PC-9 (cell line): Measurements from ENCODE around the gene NPS. TPM values are rescaled to one million over a fixed set of nuclear protein-coding genes. Genes with fewer than 3 reads are reported as not detected.

ENCODE experiments used
- BruUV-seq: library from RNA; stranded (reverse); fragments of 400-500 nt; replicated peaks from 2 replicates; lab custom pipeline; 2021; lab: Mats Ljungman, UMichigan
- CTCF ChIA-PET: fragments of 300-600 bp; sonication (Branson Sonifier 250); formaldehyde crosslinking; loops from one replicate; lab custom pipeline; 2022; ENCODE audit warnings: antibody characterized with exemption; lab: Charles Lee
- POLR2A ChIA-PET: fragments of 300-600 bp; sonication (Branson Sonifier 250); formaldehyde crosslinking; loops from one replicate; lab custom pipeline; 2022; ENCODE audit warnings: antibody characterized with exemption; ENCODE audit not compliant: unreplicated experiment; lab: Charles Lee
- DNase-seq, 2 experiments: peaks; one replicate each; pipeline versions ENCODE4 v3.0.0 to v3.0.0-alpha.2; 2015 to 2022; ENCODE audit warnings: mixed read lengths in 1 of 2
- H2AFZ ChIP-seq: fragments of 200-600 bp; sonication (generic); 2 replicates; pipeline ENCODE4 v1.8.1; 2017; ENCODE audit warnings: antibody characterized with exemption
- H3F3A ChIP-seq: fragments of 200-600 bp; sonication (generic); 2 replicates; pipeline ENCODE4 v1.8.1; 2017; ENCODE audit warnings: antibody characterized with exemption, mild to moderate bottlenecking, low read depth; ENCODE audit not compliant: insufficient read depth
- H3K27ac ChIP-seq: fragments of 200-600 bp; sonication (generic); 2 replicates; pipeline ENCODE4 v1.6.1; 2016; ENCODE audit warnings: mixed run types
- H3K27me3 ChIP-seq: fragments of 200-600 bp; sonication (generic); 2 replicates; pipeline ENCODE4 v1.6.1; 2016; ENCODE audit warnings: low read depth, mixed run types; ENCODE audit not compliant: insufficient read depth
- H3K36me3 ChIP-seq: fragments of 200-600 bp; sonication (generic); 2 replicates; pipeline ENCODE4 v1.6.1; 2016; ENCODE audit warnings: low read depth, mixed run types
- H3K4me1 ChIP-seq: fragments of 200-600 bp; sonication (generic); replicated peaks from 2 replicates; pipeline ENCODE4 v1.6.1; 2016; ENCODE audit warnings: mixed run types; ENCODE audit not compliant: insufficient read depth
- H3K4me2 ChIP-seq: fragments of 200-600 bp; sonication (generic); 2 replicates; pipeline ENCODE4 v1.6.1; 2017; ENCODE audit warnings: mixed run types
- H3K4me3 ChIP-seq: fragments of 200-600 bp; sonication (generic); 2 replicates; pipeline ENCODE4 v1.6.1; 2016; ENCODE audit warnings: mixed run types
- H3K79me2 ChIP-seq: fragments of 200-600 bp; sonication (generic); 2 replicates; pipeline ENCODE4 v1.6.1; 2017; ENCODE audit warnings: low read depth, mixed run types
- H3K9me2 ChIP-seq: fragments of 200-600 bp; sonication (generic); 2 replicates; pipeline ENCODE4 v1.8.1; 2017; ENCODE audit warnings: mild to moderate bottlenecking; ENCODE audit not compliant: insufficient read depth
- H3K9me3 ChIP-seq: fragments of 200-600 bp; sonication (generic); 2 replicates; pipeline ENCODE4 v1.8.1; 2016; ENCODE audit warnings: low read depth; ENCODE audit not compliant: insufficient read depth
- H4K20me1 ChIP-seq: fragments of 200-600 bp; sonication (generic); 2 replicates; pipeline ENCODE4 v1.8.1; 2017; ENCODE audit not compliant: insufficient read depth
- EZH2 ChIP-seq: fragments of 200-600 bp; sonication (generic); IDR thresholded peaks from 2 replicates; pipeline ENCODE4 v1.8.0; 2017; ENCODE audit warnings: antibody characterized with exemption, low read depth
- intact Hi-C: fragments of 100-400 bp; cut with micrococcal nuclease; formaldehyde crosslinking; loops from one replicate; pipeline ENCODE4 v1.10.0; 2022; ENCODE audit not compliant: unreplicated experiment
- total RNA-seq: library from RNA; stranded (reverse); gene quantifications from 2 replicates; pipeline ENCODE4 v1.2.3, GENCODE V29; 2021
- TF ChIP-seq, protein P1 (sequence below): fragments of 200-600 bp; sonication (generic); conservative IDR thresholded peaks from 2 replicates; pipeline ENCODE4 v1.6.1; 2017; ENCODE audit warnings: mixed run types, antibody characterized with exemption, mild to moderate bottlenecking, moderate library complexity

NPS gene
- total RNA-seq, 1 experiment from 2014 or later: not detected

- Histone ChIP-seq H2AFZ (no peak overlapping the region), H3K4me3 (no peak overlapping the region), H3F3A (no peaks in the 10 kb centered on the region), H3K27me3 (peaks cover 5% of the 10 kb centered on the region; the same call in 1 of the 2 replicates), H4K20me1 (no peaks in the 10 kb centered on the region), H3K79me2 (no peaks in the 10 kb centered on the region), H3K9me2 (no peaks in the 10 kb centered on the region), H3K4me2 (no peak overlapping the region), H3K9me3 (no peaks in the 10 kb centered on the region), H3K36me3 (no peaks in the 10 kb centered on the region), H3K27ac (no peak overlapping the region), H3K4me1 (no peaks in the 10 kb centered on the region)
- intact Hi-C loops: no loop called here
- no peak for DNase-seq
- POLR2A ChIA-PET: no interaction called here
- TF ChIP-seq, protein P1, sequence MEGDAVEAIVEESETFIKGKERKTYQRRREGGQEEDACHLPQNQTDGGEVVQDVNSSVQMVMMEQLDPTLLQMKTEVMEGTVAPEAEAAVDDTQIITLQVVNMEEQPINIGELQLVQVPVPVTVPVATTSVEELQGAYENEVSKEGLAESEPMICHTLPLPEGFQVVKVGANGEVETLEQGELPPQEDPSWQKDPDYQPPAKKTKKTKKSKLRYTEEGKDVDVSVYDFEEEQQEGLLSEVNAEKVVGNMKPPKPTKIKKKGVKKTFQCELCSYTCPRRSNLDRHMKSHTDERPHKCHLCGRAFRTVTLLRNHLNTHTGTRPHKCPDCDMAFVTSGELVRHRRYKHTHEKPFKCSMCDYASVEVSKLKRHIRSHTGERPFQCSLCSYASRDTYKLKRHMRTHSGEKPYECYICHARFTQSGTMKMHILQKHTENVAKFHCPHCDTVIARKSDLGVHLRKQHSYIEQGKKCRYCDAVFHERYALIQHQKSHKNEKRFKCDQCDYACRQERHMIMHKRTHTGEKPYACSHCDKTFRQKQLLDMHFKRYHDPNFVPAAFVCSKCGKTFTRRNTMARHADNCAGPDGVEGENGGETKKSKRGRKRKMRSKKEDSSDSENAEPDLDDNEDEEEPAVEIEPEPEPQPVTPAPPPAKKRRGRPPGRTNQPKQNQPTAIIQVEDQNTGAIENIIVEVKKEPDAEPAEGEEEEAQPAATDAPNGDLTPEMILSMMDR: no peak
- no peak for TF ChIP-seq EZH2
- no TSS peak for BruUV-seq
- CTCF ChIA-PET: no interaction called here
Observed at GRCh38 chr10:127600479-127600878, 51.4 kb downstream of the NPS start.

Other genes starting within 250 kb of the NPS start
- gene FOXI2, start 187.9 kb downstream of the NPS start, total RNA-seq: not detected in 2 replicates